Measurements from ENCODE around the gene CENPT. TPM values are rescaled to one million over a fixed set of nuclear protein-coding genes. Genes with fewer than 3 reads are reported as not detected.

The CENPT gene
- total and polyA plus RNA-seq, 2 of the 13 experiments (the other 11 are each of a cell fraction or from before 2014, with no cell fraction given) = 40.9 to 43.3 TPM

- Histone ChIP-seq H3K79me2 (ENCODE audit: insufficient read depth, low read length) (peaks cover 40% of the 10 kb centered on the region), H3K27me3 (ENCODE audit: control insufficient read depth in 1 of 2, insufficient read depth in 2 of 2, low read length in 2 of 2) (no peaks in the 10 kb centered on the region; a peak in 1 of 5 replicates), H2AFZ (ENCODE audit: low read length) (peak within 1 kb of the TSS; percentile 24), H3K4me3 (replicated peaks in 1 of 3; ENCODE audit: insufficient read depth in 1 of 3, low read depth in 2 of 3, low read length in 3 of 3) (peak within 1 kb of the TSS; percentile 92 to 98 (median 98)), H3K9me3 (ENCODE audit: low read length) (no peaks in the 10 kb centered on the region), H3K4me1 (ENCODE audit: insufficient read depth, low read length) (peaks cover 42% of the 10 kb centered on the region), H3K36me3 (replicated peaks in 1 of 2; ENCODE audit: control insufficient read depth in 1 of 2, insufficient read depth in 2 of 2, low read length in 2 of 2) (peaks cover 2 to 17% of the 10 kb centered on the region in 2 experiments; a peak in 4 of 5 replicates), H3K9ac (ENCODE audit: insufficient read depth, low read depth, low read length) (peak within 1 kb of the TSS; percentile 96), H3K4me2 (ENCODE audit: low read depth, low read length) (peak within 1 kb of the TSS; percentile 93), H3K27ac (ENCODE audit: extremely low read length, insufficient read depth, low read length) (peak within 1 kb of the TSS; percentile 72), H4K20me1 (ENCODE audit: insufficient read depth, low read length) (peaks cover 2% of the 10 kb centered on the region; the same call in 1 of the 2 replicates)
- POLR2A ChIA-PET = interaction anchor here (0.8 to 2.3 kb wide), 26 partner anchors 9 to 983 kb away, joined by 3 to 18 read pairs (median 4); partner anchors contain the start of genes ATP6V0D1, C16orf86, CTCF and ENKD1
- ATAC-seq (peak; percentile 95), DNase-seq (ENCODE audit: low spot score) (peak; percentile 100), FAIRE-seq (peak; percentile 98)
- in situ Hi-C loops (cut with HindIII; ENCODE audit: extremely low pct_ligation_motif_present, low pct_unique_long_range_greater_than_20kb) (loop anchor here (5.0 kb wide), 1 partner anchor 139 kb away; the partner anchor contains the start of genes C16orf86 and ENKD1), intact Hi-C loops (cut with micrococcal nuclease; ENCODE audit: unreplicated experiment) (loop anchor here (2.0 to 5.0 kb wide), 2 partner anchors 89 to 134 kb away; partner anchors contain the start of gene GFOD2)
- no TSS peak for BruUV-seq (replicated peaks)
- CTCF ChIA-PET (ENCODE audit: low intra/inter-chr PET ratio, low total read pairs) = interaction anchor here (1.3 to 1.8 kb wide), 2 partner anchors 10 to 134 kb away, joined by 4 to 11 read pairs; no protein-coding TSS in a partner anchor
- under 1% methylated on average over 30 of the region's 54 CpGs for WGBS (ENCODE audit: low lambda C conversion rate)
- TF ChIP-seq UBTF (CRISPR knock-in tag; IDR thresholded peaks at IDR 0.05) = peak; percentile 81
- no peak for TF ChIP-seq ZNF292 (CRISPR knock-in tag; IDR thresholded peaks at IDR 0.05; ENCODE audit: borderline replicate concordance, low read depth)
- peak; percentile 32; the same call in 1 of the 2 replicates for TF ChIP-seq SALL1 (CRISPR knock-in tag; IDR thresholded peaks at IDR 0.05)
- TF ChIP-seq, protein P1, sequence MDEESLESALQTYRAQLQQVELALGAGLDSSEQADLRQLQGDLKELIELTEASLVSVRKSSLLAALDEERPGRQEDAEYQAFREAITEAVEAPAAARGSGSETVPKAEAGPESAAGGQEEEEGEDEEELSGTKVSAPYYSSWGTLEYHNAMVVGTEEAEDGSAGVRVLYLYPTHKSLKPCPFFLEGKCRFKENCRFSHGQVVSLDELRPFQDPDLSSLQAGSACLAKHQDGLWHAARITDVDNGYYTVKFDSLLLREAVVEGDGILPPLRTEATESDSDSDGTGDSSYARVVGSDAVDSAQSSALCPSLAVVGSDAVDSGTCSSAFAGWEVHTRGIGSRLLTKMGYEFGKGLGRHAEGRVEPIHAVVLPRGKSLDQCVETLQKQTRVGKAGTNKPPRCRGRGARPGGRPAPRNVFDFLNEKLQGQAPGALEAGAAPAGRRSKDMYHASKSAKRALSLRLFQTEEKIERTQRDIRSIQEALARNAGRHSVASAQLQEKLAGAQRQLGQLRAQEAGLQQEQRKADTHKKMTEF (CRISPR knock-in tag; IDR thresholded peaks at IDR 0.05) = peak; percentile 80
- no peak for TF ChIP-seq ARID2 (CRISPR knock-in tag; IDR thresholded peaks at IDR 0.05; ENCODE audit: borderline replicate concordance)
- TF ChIP-seq SMARCE1 (IDR thresholded peaks at IDR 0.05; ENCODE audit: borderline replicate concordance) = no peak
- TF ChIP-seq GMEB1 (CRISPR knock-in tag; IDR thresholded peaks at IDR 0.05; ENCODE audit: borderline replicate concordance) = peak; percentile 75; the same call in 1 of the 2 replicates
- TF ChIP-seq KLF15 (CRISPR knock-in tag; IDR thresholded peaks at IDR 0.05; ENCODE audit: borderline replicate concordance) = no peak
- no peak; the same call in 1 of the 2 replicates for TF ChIP-seq CHD4 (IDR thresholded peaks at IDR 0.05; ENCODE audit: borderline replicate concordance, low read length)
- TF ChIP-seq SMARCC2 (IDR thresholded peaks at IDR 0.05) = no peak
- TF ChIP-seq ZNF460 (CRISPR knock-in tag; IDR thresholded peaks at IDR 0.05; ENCODE audit: borderline replicate concordance) = no peak
- no peak for TF ChIP-seq ZNF101 (CRISPR knock-in tag; IDR thresholded peaks at IDR 0.05; ENCODE audit: borderline replicate concordance, low read depth)
- TF ChIP-seq, protein P2, sequence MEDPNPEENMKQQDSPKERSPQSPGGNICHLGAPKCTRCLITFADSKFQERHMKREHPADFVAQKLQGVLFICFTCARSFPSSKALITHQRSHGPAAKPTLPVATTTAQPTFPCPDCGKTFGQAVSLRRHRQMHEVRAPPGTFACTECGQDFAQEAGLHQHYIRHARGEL (CRISPR knock-in tag; IDR thresholded peaks at IDR 0.05) = no peak
- no peak for TF ChIP-seq ZNF207 (IDR thresholded peaks at IDR 0.05; ENCODE audit: borderline replicate concordance)
- TF ChIP-seq ZNF547 (CRISPR knock-in tag; IDR thresholded peaks at IDR 0.05) = no peak; the same call in none of the 2 replicates
These were observed 40.9 kb downstream of the CENPT start, which contains the start of the genes RANBP10 and TSNAXIP1 for GRCh38 chr16:67806428-67807147. Gene RANBP10, minus strand, starts transcription at chr16:67806560. Its CDS starts 24 bp downstream, at chr16:67806536. Gene TSNAXIP1, plus strand, starts transcription at chr16:67806889. Its CDS starts 261 bp downstream, at chr16:67807150.
